HG03575 (cell line): ENCODE data around the gene HSP90AB1.

Experiments used
- ATAC-seq: cut with Tn5 transposase; IDR thresholded peaks from one replicate; pipeline ENCODE4 v1.9.1; 2021; ENCODE audit not compliant: unreplicated experiment, insufficient number of reproducible peaks, low FRiP score; ENCODE audit errors: extremely low read depth

The HSP90AB1 gene

DNA sequence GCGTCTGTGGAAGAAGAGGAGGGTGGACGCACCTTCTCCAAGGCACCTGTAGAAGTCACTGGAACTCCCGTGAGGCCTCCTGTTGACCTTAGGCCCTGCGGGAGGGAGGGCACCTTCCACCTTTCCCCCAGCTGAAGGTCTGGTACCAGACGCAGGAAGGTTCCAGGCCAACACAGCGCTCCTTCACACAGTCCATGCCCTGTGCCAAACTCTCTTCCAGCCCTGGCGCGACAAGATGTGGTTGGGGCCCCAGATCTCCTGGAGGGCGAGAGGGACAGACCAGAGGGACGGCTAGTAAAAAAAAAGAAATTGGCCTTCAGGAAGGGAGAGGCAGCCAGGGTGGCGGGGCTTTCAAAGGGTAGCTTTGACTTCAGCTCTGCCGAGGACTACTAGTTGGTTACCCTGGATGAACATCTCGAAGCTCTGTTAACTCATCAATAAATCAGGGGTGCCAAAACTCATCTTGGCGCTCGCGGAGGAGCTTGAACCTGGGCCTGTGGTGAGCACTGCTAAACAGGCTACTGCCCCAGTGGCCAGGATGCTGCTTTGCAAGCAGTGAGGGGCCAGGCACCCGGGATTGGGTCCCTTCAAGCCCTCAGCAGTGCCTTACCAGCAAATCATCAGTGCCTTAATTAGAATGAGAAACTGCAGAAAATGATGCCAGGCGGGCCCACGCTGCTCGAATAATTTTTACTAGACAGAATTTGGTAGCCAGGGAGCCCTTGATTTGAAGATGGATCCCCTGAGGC lies 51.3 kb downstream of the HSP90AB1 start:
- no peak for ATAC-seq

GRCh38 chr6:44298864-44299263 lies 52.0 kb downstream of the HSP90AB1 start:
- ATAC-seq, result no peak

DNA sequence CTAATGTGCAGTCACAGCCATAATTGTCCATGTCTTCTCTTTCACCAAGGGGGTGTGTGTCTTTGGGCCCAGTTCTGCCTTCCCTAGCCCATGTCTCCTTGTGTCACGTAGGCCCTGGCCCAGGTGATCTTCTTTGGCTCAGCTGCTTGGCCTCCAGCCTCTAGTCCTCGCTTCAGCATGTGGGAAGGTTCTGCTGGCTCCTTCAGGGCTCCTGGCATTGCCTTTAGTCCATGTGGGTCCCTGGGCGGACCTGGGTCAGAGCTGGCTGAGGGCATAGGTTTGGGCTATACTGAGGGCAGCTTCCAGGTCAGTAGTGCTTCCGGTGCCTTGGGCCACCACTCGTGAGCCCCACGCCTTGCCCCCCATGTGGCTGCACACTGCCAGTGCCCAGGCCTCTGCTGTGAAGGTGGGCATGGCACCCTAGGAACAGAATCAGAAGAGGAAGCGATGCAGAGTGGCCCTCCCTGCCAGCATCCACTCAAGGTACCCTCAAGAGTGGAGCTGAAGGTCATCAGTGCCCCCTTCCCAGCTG lies 53.5 kb downstream of the HSP90AB1 start:
- ATAC-seq, result no peak

DNA sequence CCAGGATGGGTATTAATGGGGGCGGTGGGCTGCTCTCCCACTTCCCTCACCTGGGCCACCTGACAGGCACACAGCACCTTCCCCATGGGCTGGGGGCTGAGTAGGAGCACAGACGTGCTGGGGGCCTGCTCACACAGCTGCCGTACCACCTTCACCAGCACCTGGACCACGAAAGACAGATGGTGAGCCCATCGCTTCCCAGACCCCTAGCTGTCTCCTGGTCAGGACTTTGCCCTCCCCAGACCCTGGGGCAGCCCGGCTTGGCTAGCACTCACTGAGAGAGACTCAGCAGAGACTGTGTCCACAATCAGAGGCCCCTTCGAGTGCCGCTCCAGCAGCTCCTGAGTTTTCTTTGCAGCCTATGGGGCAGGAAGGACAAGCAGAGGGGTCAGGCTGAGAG lies 54.2 kb downstream of the HSP90AB1 start:
- ATAC-seq, result no peak

DNA sequence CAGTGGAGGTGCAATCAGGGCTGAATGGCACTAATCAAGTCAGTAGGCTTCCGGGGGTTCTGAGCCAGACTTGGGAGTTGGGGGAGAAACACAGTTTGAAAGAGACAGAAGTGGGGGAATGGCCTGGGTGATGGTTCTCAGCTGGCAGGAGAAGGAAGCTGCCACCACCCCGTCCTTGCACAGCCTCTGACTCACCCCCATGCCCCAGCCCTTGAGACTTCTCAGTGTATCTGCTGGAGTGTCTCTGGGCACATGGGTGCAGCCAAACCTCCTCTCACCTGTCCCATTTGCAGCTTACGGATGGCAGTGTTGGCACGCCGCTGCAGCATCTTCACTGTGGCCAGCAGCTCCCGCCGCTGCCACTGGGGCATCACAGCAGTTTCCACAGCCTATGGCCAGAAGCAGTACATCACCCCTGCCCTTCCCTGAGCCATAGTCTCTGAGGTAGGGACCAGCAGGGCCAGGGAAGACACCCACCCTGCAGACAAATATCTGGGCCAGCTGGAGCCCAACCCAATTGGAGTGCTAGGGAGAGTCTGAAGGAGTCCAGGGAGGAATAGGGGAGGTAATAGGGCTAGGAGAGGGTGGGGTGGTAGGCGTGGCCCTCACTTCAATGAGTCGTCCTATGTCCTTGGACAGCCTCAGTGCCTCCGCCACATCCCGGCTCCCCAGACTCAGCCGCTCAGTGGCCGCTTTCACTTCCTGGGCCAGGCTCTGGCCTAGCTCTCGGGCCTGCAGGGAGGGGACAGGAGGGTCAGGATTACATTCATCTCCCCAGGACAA lies 55.1 kb downstream of the HSP90AB1 start:
- ATAC-seq, result no peak

- no peak for ATAC-seq
These were observed 56.0 kb downstream of the HSP90AB1 start for GRCh38 chr6:44302856-44303255.
